ENCODE measurements around the gene AP5Z1. TPM values are rescaled to one million over a fixed set of nuclear protein-coding genes. Genes with fewer than 3 reads are reported as not detected.

The AP5Z1 gene
- polyA plus RNA-seq (2012; ENCODE audit: missing spikeins), result 13.9 TPM

GRCh38 chr7:4775250-4775847, at the start of gene AP5Z1:
TSS of gene AP5Z1 (plus strand) at chr7:4775623. CDS start at chr7:4775716, 93 bp downstream.
- DNase-seq (ENCODE audit: insufficient read length) (peak; percentile 99), FAIRE-seq (peak; percentile 98)
- peak; percentile 89 for TF ChIP-seq POLR2AphosphoS5 (IDR thresholded peaks at IDR 0.05; ENCODE audit: low read depth, low read length)
- TF ChIP-seq TAF1 (IDR thresholded peaks at IDR 0.05; ENCODE audit: borderline replicate concordance, low read depth, low read length), result peak; percentile 73
- TF ChIP-seq POLR2A (IDR thresholded peaks at IDR 0.05; ENCODE audit: low read depth, low read length), result peak; percentile 89

- no peak for DNase-seq (ENCODE audit: insufficient read length)
- TF ChIP-seq POLR2A (IDR thresholded peaks at IDR 0.05; ENCODE audit: low read depth, low read length) (no peak), POLR2AphosphoS5 (IDR thresholded peaks at IDR 0.05; ENCODE audit: low read depth, low read length) (no peak), TAF1 (IDR thresholded peaks at IDR 0.05; ENCODE audit: borderline replicate concordance, low read depth, low read length) (no peak)
- no peak for FAIRE-seq
Observed at GRCh38 chr7:4725850-4726450, 49.5 kb upstream of the AP5Z1 start.

- no peak for FAIRE-seq
- no peak for TF ChIP-seq POLR2AphosphoS5 (IDR thresholded peaks at IDR 0.05; ENCODE audit: low read depth, low read length)
- no peak for TF ChIP-seq TAF1 (IDR thresholded peaks at IDR 0.05; ENCODE audit: borderline replicate concordance, low read depth, low read length)
- TF ChIP-seq POLR2A (IDR thresholded peaks at IDR 0.05; ENCODE audit: low read depth, low read length), result no peak
Observed at GRCh38 chr7:4726566-4726965, 48.9 kb upstream of the AP5Z1 start.

GRCh38 chr7:4727914-4728705, 47.3 kb upstream of the AP5Z1 start:
- no peak for DNase-seq (ENCODE audit: insufficient read length)
- no peak for TF ChIP-seq POLR2A (IDR thresholded peaks at IDR 0.05; ENCODE audit: low read depth, low read length)
- TF ChIP-seq TAF1 (IDR thresholded peaks at IDR 0.05; ENCODE audit: borderline replicate concordance, low read depth, low read length), result no peak
- no peak for TF ChIP-seq POLR2AphosphoS5 (IDR thresholded peaks at IDR 0.05; ENCODE audit: low read depth, low read length)

More at GRCh38 chr7:4726566-4726965, 48.9 kb upstream of the AP5Z1 start:
- no peak for DNase-seq (ENCODE audit: insufficient read length)

GRCh38 chr7:4729266-4729665, 46.2 kb upstream of the AP5Z1 start:
- TF ChIP-seq POLR2A (IDR thresholded peaks at IDR 0.05; ENCODE audit: low read depth, low read length) (no peak), TAF1 (IDR thresholded peaks at IDR 0.05; ENCODE audit: borderline replicate concordance, low read depth, low read length) (no peak), POLR2AphosphoS5 (IDR thresholded peaks at IDR 0.05; ENCODE audit: low read depth, low read length) (no peak)
- DNase-seq (ENCODE audit: insufficient read length) (no peak), FAIRE-seq (no peak)

More at GRCh38 chr7:4727914-4728705, 47.3 kb upstream of the AP5Z1 start:
- FAIRE-seq, result no peak

GRCh38 chr7:4730276-4730675, 45.1 kb upstream of the AP5Z1 start:
- DNase-seq (ENCODE audit: insufficient read length), result no peak
- no peak for FAIRE-seq
- no peak for TF ChIP-seq POLR2AphosphoS5 (IDR thresholded peaks at IDR 0.05; ENCODE audit: low read depth, low read length)
- TF ChIP-seq TAF1 (IDR thresholded peaks at IDR 0.05; ENCODE audit: borderline replicate concordance, low read depth, low read length), result no peak
- TF ChIP-seq POLR2A (IDR thresholded peaks at IDR 0.05; ENCODE audit: low read depth, low read length), result no peak

GRCh38 chr7:4730971-4731370, 44.5 kb upstream of the AP5Z1 start:
- TF ChIP-seq TAF1 (IDR thresholded peaks at IDR 0.05; ENCODE audit: borderline replicate concordance, low read depth, low read length) (no peak), POLR2A (IDR thresholded peaks at IDR 0.05; ENCODE audit: low read depth, low read length) (no peak), POLR2AphosphoS5 (IDR thresholded peaks at IDR 0.05; ENCODE audit: low read depth, low read length) (no peak)
- DNase-seq (ENCODE audit: insufficient read length), result no peak
- FAIRE-seq, result no peak

GRCh38 chr7:4731803-4732202, 43.6 kb upstream of the AP5Z1 start:
- FAIRE-seq (no peak), DNase-seq (ENCODE audit: insufficient read length) (no peak)
- TF ChIP-seq POLR2A (IDR thresholded peaks at IDR 0.05; ENCODE audit: low read depth, low read length) (no peak), POLR2AphosphoS5 (IDR thresholded peaks at IDR 0.05; ENCODE audit: low read depth, low read length) (no peak), TAF1 (IDR thresholded peaks at IDR 0.05; ENCODE audit: borderline replicate concordance, low read depth, low read length) (no peak)

- TF ChIP-seq POLR2A (IDR thresholded peaks at IDR 0.05; ENCODE audit: low read depth, low read length), result no peak
- TF ChIP-seq TAF1 (IDR thresholded peaks at IDR 0.05; ENCODE audit: borderline replicate concordance, low read depth, low read length), result no peak
- TF ChIP-seq POLR2AphosphoS5 (IDR thresholded peaks at IDR 0.05; ENCODE audit: low read depth, low read length), result no peak
- DNase-seq (ENCODE audit: insufficient read length) (no peak), FAIRE-seq (no peak)
Observed at GRCh38 chr7:4733936-4734528, 41.4 kb upstream of the AP5Z1 start.

- no peak for TF ChIP-seq POLR2AphosphoS5 (IDR thresholded peaks at IDR 0.05; ENCODE audit: low read depth, low read length)
- no peak for TF ChIP-seq POLR2A (IDR thresholded peaks at IDR 0.05; ENCODE audit: low read depth, low read length)
- FAIRE-seq (no peak), DNase-seq (ENCODE audit: insufficient read length) (no peak)
Observed at GRCh38 chr7:4734587-4735345, 40.7 kb upstream of the AP5Z1 start.

- FAIRE-seq (no peak), DNase-seq (ENCODE audit: insufficient read length) (no peak)
- TF ChIP-seq TAF1 (IDR thresholded peaks at IDR 0.05; ENCODE audit: borderline replicate concordance, low read depth, low read length) (no peak), POLR2AphosphoS5 (IDR thresholded peaks at IDR 0.05; ENCODE audit: low read depth, low read length) (no peak), POLR2A (IDR thresholded peaks at IDR 0.05; ENCODE audit: low read depth, low read length) (no peak)
Observed at GRCh38 chr7:4737300-4737699, 38.1 kb upstream of the AP5Z1 start.
